Activated B cell treated with CpG ODN at 0.5 μM for 24 hours (primary cell): ENCODE results near the gene CENPC. TPM values are rescaled to one million over a fixed set of nuclear protein-coding genes. Genes with fewer than 3 reads are reported as not detected.
"Not testable (repeated sequence)": the region's sequence is repeated elsewhere in the genome, so short reads cannot be mapped to it uniquely, and the experiment has no call there.

Experiments used
- ATAC-seq: fragments of 200-7000 bp; cut with Tn5 transposase; one replicate; pipeline ENCODE4 v1.10.0; 2021; ENCODE audit warnings: low read depth, mild to moderate bottlenecking, moderate library complexity
- CTCF ChIA-PET: fragments of 350-600 bp; sonication (Branson Sonifier 250); formaldehyde crosslinking; loops from one replicate; lab custom pipeline; 2021; ENCODE audit warnings: antibody characterized with exemption; lab: Charles Lee
- POLR2A ChIA-PET: fragments of 350-600 bp; sonication (Branson Sonifier 250); formaldehyde crosslinking; loops from one replicate; lab custom pipeline; 2021; ENCODE audit warnings: antibody characterized with exemption; lab: Charles Lee
- DNase-seq: peaks from one replicate; pipeline ENCODE4 v3.0.0; 2022
- H3K27ac Mint-ChIP-seq: one replicate; pipeline ENCODE4 v1.8.0; 2020; ENCODE audit warnings: mixed read lengths
- H3K27me3 Mint-ChIP-seq: one replicate; pipeline ENCODE4 v1.8.0; 2021; ENCODE audit warnings: mixed read lengths
- H3K36me3 Mint-ChIP-seq: one replicate; pipeline ENCODE4 v1.8.0; 2021; ENCODE audit warnings: low read depth, mixed read lengths
- H3K4me1 Mint-ChIP-seq: one replicate; pipeline ENCODE4 v1.8.0; 2021; ENCODE audit warnings: mixed read lengths
- H3K4me3 Mint-ChIP-seq: one replicate; pipeline ENCODE4 v1.8.0; 2020; ENCODE audit warnings: mild to moderate bottlenecking, mixed read lengths
- H3K9me3 Mint-ChIP-seq: one replicate; pipeline ENCODE4 v1.8.0; 2020; ENCODE audit warnings: mixed read lengths
- CTCF ChIP-seq: fragments of 200-600 bp; IDR thresholded peaks from one replicate; pipeline ENCODE4 v1.8.0; 2022; ENCODE audit warnings: antibody characterized with exemption, mild to moderate bottlenecking
- intact Hi-C: fragments of 100-400 bp; cut with micrococcal nuclease; formaldehyde crosslinking; loops from one replicate; pipeline ENCODE4 v1.15.1; 2024
- total RNA-seq: library from RNA; stranded (reverse); gene quantifications from 2 replicates; pipeline ENCODE4 v1.2.3, GENCODE V29; 2022

Gene CENPC
- total RNA-seq, 1 donor from 2014 or later = 46.0 TPM

GRCh38 chr4:67456577-67457196 lies 88.6 kb downstream of the CENPC start:
- H3K27me3 Mint-ChIP-seq = no peaks in the 10 kb centered on the region
- H3K4me3 Mint-ChIP-seq = no peak overlapping the region
- peaks cover 61% of the 10 kb centered on the region for H3K36me3 Mint-ChIP-seq
- intact Hi-C loops = no loop called here
- H3K27ac Mint-ChIP-seq = no peak overlapping the region
- ChIA-PET CTCF (no interaction called here), POLR2A (no interaction called here)
- DNase-seq (no peak), ATAC-seq (no peak)
- TF ChIP-seq CTCF = no peak
- no peaks in the 10 kb centered on the region for H3K4me1 Mint-ChIP-seq
- H3K9me3 Mint-ChIP-seq = no peaks in the 10 kb centered on the region

GRCh38 chr4:67452846-67453205 lies 92.5 kb downstream of the CENPC start:
- POLR2A ChIA-PET, H3K4me3 Mint-ChIP-seq, ATAC-seq, H3K9me3 Mint-ChIP-seq, intact Hi-C loops, DNase-seq, CTCF ChIA-PET, H3K4me1 Mint-ChIP-seq, H3K27me3 Mint-ChIP-seq, H3K27ac Mint-ChIP-seq: not testable (repeated sequence)
- peaks cover 59% of the 10 kb centered on the region for H3K36me3 Mint-ChIP-seq

- intact Hi-C loops = no loop called here
- H3K36me3 Mint-ChIP-seq = peaks cover 59% of the 10 kb centered on the region
- ATAC-seq (no peak), DNase-seq (no peak)
- POLR2A ChIA-PET = no interaction called here
- H3K9me3 Mint-ChIP-seq = peaks cover 5% of the 10 kb centered on the region
- no peak for TF ChIP-seq CTCF
- no peaks in the 10 kb centered on the region for H3K4me1 Mint-ChIP-seq
- no peak overlapping the region for H3K4me3 Mint-ChIP-seq
- H3K27ac Mint-ChIP-seq = no peak overlapping the region
- CTCF ChIA-PET = no interaction called here
- no peaks in the 10 kb centered on the region for H3K27me3 Mint-ChIP-seq
These were observed 93.0 kb downstream of the CENPC start for GRCh38 chr4:67452100-67452845.

GRCh38 chr4:67451464-67451863 lies 93.8 kb downstream of the CENPC start:
- Mint-ChIP-seq H3K27ac (no peak overlapping the region), H3K27me3 (no peaks in the 10 kb centered on the region), H3K4me3 (no peak overlapping the region), H3K36me3 (peaks cover 54% of the 10 kb centered on the region), H3K4me1 (no peaks in the 10 kb centered on the region), H3K9me3 (peaks cover 5% of the 10 kb centered on the region)
- no peak for ATAC-seq
- intact Hi-C loops = no loop called here
- DNase-seq = no peak
- ChIA-PET POLR2A (no interaction called here), CTCF (no interaction called here)
- no peak for TF ChIP-seq CTCF

GRCh38 chr4:67448621-67449020 lies 96.7 kb downstream of the CENPC start:
- Mint-ChIP-seq H3K4me1 (no peaks in the 10 kb centered on the region), H3K27me3 (no peaks in the 10 kb centered on the region), H3K4me3 (no peak overlapping the region), H3K9me3 (peaks cover 5% of the 10 kb centered on the region), H3K27ac (no peak overlapping the region), H3K36me3 (peaks cover 50% of the 10 kb centered on the region)
- ChIA-PET CTCF (no interaction called here), POLR2A (no interaction called here)
- intact Hi-C loops = no loop called here
- ATAC-seq = no peak
- no peak for DNase-seq
- no peak for TF ChIP-seq CTCF
